Loucy (cell line): Measurements from ENCODE around the gene NKX6-2.
"Not testable (repeated sequence)": the region's sequence is repeated elsewhere in the genome, so short reads cannot be mapped to it uniquely, and the experiment has no call there.

Experiments
- CTCF ChIP-seq: fragments of 200-600 bp; sonication (generic); conservative IDR thresholded peaks from 2 replicates; pipeline ENCODE4 v1.5.1; 2014; ENCODE audit warnings: mild to moderate bottlenecking, antibody characterized with exemption, low read length
- EZH2phosphoT487 ChIP-seq: fragments of 200-600 bp; IDR thresholded peaks from 2 replicates; pipeline ENCODE4 v1.6.1; 2018; ENCODE audit warnings: antibody characterized with exemption, mild to moderate bottlenecking, moderate library complexity, borderline replicate concordance

- TF ChIP-seq CTCF, EZH2phosphoT487: not testable (repeated sequence)
Measured at GRCh38 chr10:132797986-132798385, 12.0 kb upstream of the NKX6-2 start.
